HCT116 (cell line): ENCODE results near the gene P3H4. TPM values are rescaled to one million over a fixed set of nuclear protein-coding genes. Genes with fewer than 3 reads are reported as not detected.

Source experiments
- ATAC-seq: fragments of 200-7000 bp; cut with Tn5 transposase; 2 replicates; pipeline ENCODE4 v1.9.1; 2020; ENCODE audit warnings: mild to moderate bottlenecking, moderate library complexity
- BruUV-seq: library from RNA; stranded (reverse); fragments of 400-500 nt; replicated peaks from 2 replicates; lab custom pipeline; 2021; lab: Mats Ljungman, UMichigan
- CTCF ChIA-PET: fragments of 300-600 bp; sonication (Branson Sonifier 250); formaldehyde crosslinking; loops from one replicate; lab custom pipeline; 2021; ENCODE audit warnings: antibody characterized with exemption; lab: Charles Lee
- POLR2A ChIA-PET: fragments of 300-600, 350-600 bp; sonication (Branson Sonifier 250); formaldehyde crosslinking; loops from one replicate; lab custom pipeline; 2021; ENCODE audit warnings: antibody characterized with exemption; lab: Charles Lee
- RAD21 ChIA-PET, 2 experiments: fragments of 300-600 bp; sonication (Branson Sonifier 250); formaldehyde crosslinking; loops; one replicate each; lab custom pipeline; 2023; ENCODE audit warnings: low total read pairs in 2 of 2; ENCODE audit not compliant: uncharacterized antibody in 2 of 2, unreplicated experiment in 2 of 2, low non-redundant PET in 1 of 2; lab: Charles Lee
- DNase-seq: peaks from one replicate; pipeline ENCODE4 v3.0.0-alpha.2; 2010; ENCODE audit warnings: low read depth, low spot score
- H2AFZ ChIP-seq: fragments of 200-600 bp; shearing (Covaris generic), sonication (generic); 2 replicates; pipeline ENCODE4 v1.6.1; 2017; ENCODE audit warnings: low read depth, mixed run types, mixed read lengths, antibody characterized with exemption, low read length; ENCODE audit not compliant: poor library complexity, severe bottlenecking
- H3K27ac ChIP-seq: 2 replicates; pipeline ENCODE4 v1.5.1; 2012; ENCODE audit warnings: low read depth, low read length
- H3K27me3 ChIP-seq: fragments of 200-600 bp; sonication (generic); 2 replicates; pipeline ENCODE4 v1.6.1; 2016; ENCODE audit warnings: mixed run types, low read length, mixed read lengths; ENCODE audit not compliant: insufficient read depth
- H3K36me3 ChIP-seq, 2 experiments: fragments of 200-500 bp in 1 of 2; fragments of 200-600 bp in 1 of 2; sonication (Bioruptor generic) in 1 of 2; sonication (generic) in 1 of 2; 2 replicates each; pipeline versions ENCODE4 v1.5.1 to v1.6.1; 2014 to 2016; ENCODE audit warnings: low read length in 2 of 2, inconsistent platforms in 1 of 2, mixed read lengths in 1 of 2, mixed run types in 1 of 2; ENCODE audit not compliant: insufficient read depth in 2 of 2, control insufficient read depth in 1 of 2
- H3K4me1 ChIP-seq, 2 experiments: fragments of 200-600 bp in 1 of 2; sonication (generic) in 1 of 2; 2 replicates each; pipeline versions ENCODE4 v1.5.1 to v1.6.1; 2012 to 2017; ENCODE audit warnings: low read length in 2 of 2, inconsistent platforms in 1 of 2, mild to moderate bottlenecking in 1 of 2, mixed read lengths in 1 of 2, mixed run types in 1 of 2, moderate library complexity in 1 of 2; ENCODE audit not compliant: insufficient read depth in 2 of 2, control insufficient read depth in 1 of 2
- H3K4me2 ChIP-seq: fragments of 200-600 bp; sonication (generic); 2 replicates; pipeline ENCODE4 v1.6.1; 2017; ENCODE audit warnings: mixed run types, low read length, mixed read lengths
- H3K4me3 ChIP-seq, 2 experiments: fragments of 200-600 bp in 1 of 2; sonication (generic) in 1 of 2; replicated peaks in 1 of 2; 2 replicates each; pipeline ENCODE4 v1.5.1; 2011 to 2016; ENCODE audit warnings: low read length in 2 of 2, control low read depth in 1 of 2, low read depth in 1 of 2, mild to moderate bottlenecking in 1 of 2, mixed read lengths in 1 of 2, mixed run types in 1 of 2
- H3K79me2 ChIP-seq: fragments of 200-600 bp; sonication (generic); 2 replicates; pipeline ENCODE4 v1.6.1; 2017; ENCODE audit warnings: mild to moderate bottlenecking, mixed run types, low read length, moderate library complexity, mixed read lengths; ENCODE audit not compliant: insufficient read depth
- H3K9ac ChIP-seq: fragments of 200-600 bp; sonication (generic); 2 replicates; pipeline ENCODE4 v1.6.1; 2016; ENCODE audit warnings: low read length, mixed read lengths
- H3K9me2 ChIP-seq: fragments of 200-600 bp; sonication (generic), shearing (Covaris generic); 2 replicates; pipeline ENCODE4 v1.6.1; 2017; ENCODE audit warnings: mixed run types, mild to moderate bottlenecking, moderate library complexity; ENCODE audit not compliant: insufficient read depth
- H3K9me3 ChIP-seq, 2 experiments: fragments of 200-500 bp in 1 of 2; fragments of 200-600 bp in 1 of 2; sonication (Bioruptor generic) in 1 of 2; sonication (generic) in 1 of 2; 2 replicates each; pipeline ENCODE4 v1.6.1; 2014 to 2017; ENCODE audit warnings: low read length in 2 of 2, mixed read lengths in 2 of 2, inconsistent platforms in 1 of 2, low read depth in 1 of 2, mild to moderate bottlenecking in 1 of 2, mixed run types in 1 of 2, moderate library complexity in 1 of 2; ENCODE audit not compliant: control insufficient read depth in 1 of 2, insufficient read depth in 1 of 2
- H4K20me1 ChIP-seq: fragments of 200-600 bp; sonication (generic), shearing (Covaris generic); 2 replicates; pipeline ENCODE4 v1.6.1; 2017; ENCODE audit warnings: mixed run types, mild to moderate bottlenecking, moderate library complexity; ENCODE audit not compliant: insufficient read depth
- CBX3 ChIP-seq: IDR thresholded peaks from 2 replicates; pipeline ENCODE4 v1.6.1; 2012; ENCODE audit warnings: low read depth
- CEBPB ChIP-seq: IDR thresholded peaks from 2 replicates; pipeline ENCODE4 v1.6.1; 2012; ENCODE audit warnings: low read depth
- EGR1 ChIP-seq: IDR thresholded peaks from 2 replicates; pipeline ENCODE4 v1.6.1; 2012; ENCODE audit warnings: low read depth
- ELF1 ChIP-seq: IDR thresholded peaks from 2 replicates; pipeline ENCODE4 v1.6.1; 2012; ENCODE audit warnings: low read depth, borderline replicate concordance
- EZH2 ChIP-seq: fragments of 200-600 bp; sonication (generic); IDR thresholded peaks from 2 replicates; pipeline ENCODE4 v1.6.1; 2017; ENCODE audit warnings: antibody characterized with exemption, mixed run types
- EZH2phosphoT487 ChIP-seq: fragments of 200-600 bp; IDR thresholded peaks from 2 replicates; pipeline ENCODE4 v1.6.1; 2018; ENCODE audit warnings: antibody characterized with exemption, borderline replicate concordance
- JUND ChIP-seq: IDR thresholded peaks from 2 replicates; pipeline ENCODE4 v1.6.1; 2012
- POLR2AphosphoS5 ChIP-seq: IDR thresholded peaks from 2 replicates; pipeline ENCODE4 v1.6.1; 2011; ENCODE audit warnings: mild to moderate bottlenecking, low read depth, low read length, moderate library complexity
- RAD21 ChIP-seq: IDR thresholded peaks from 2 replicates; pipeline ENCODE4 v1.6.1; 2012; ENCODE audit warnings: low read depth, mild to moderate bottlenecking
- SP1 ChIP-seq: IDR thresholded peaks from 2 replicates; pipeline ENCODE4 v1.6.1; 2012; ENCODE audit warnings: low read depth
- SRF ChIP-seq: IDR thresholded peaks from 2 replicates; pipeline ENCODE4 v1.6.1; 2012; ENCODE audit warnings: low read depth
- YY1 ChIP-seq: IDR thresholded peaks from 2 replicates; pipeline ENCODE4 v1.6.1; 2011; ENCODE audit warnings: low read length, low read depth, moderate library complexity, mild to moderate bottlenecking; ENCODE audit not compliant: insufficient replicate concordance; ENCODE audit errors: extremely low read depth
- ZFX ChIP-seq: fragments of 450-650 bp; IDR thresholded peaks from 2 replicates; pipeline ENCODE4 v1.6.1; 2017
- ZNF274 ChIP-seq: fragments of 200-500 bp; sonication (Bioruptor generic); IDR thresholded peaks from 2 replicates; pipeline ENCODE4 v1.6.1; 2014; ENCODE audit warnings: mild to moderate bottlenecking, low read depth, low read length, inconsistent platforms
- intact Hi-C: fragments of 100-400 bp; cut with micrococcal nuclease; formaldehyde crosslinking; loops from 2 replicates; pipeline ENCODE4 v1.10.0; 2022
- total RNA-seq: library from RNA; stranded (reverse); gene quantifications from one replicate; pipeline ENCODE4 v1.2.1, GENCODE V29; 2021; ENCODE audit not compliant: unreplicated experiment
- TF ChIP-seq, protein P1 (sequence below): IDR thresholded peaks from 2 replicates; pipeline ENCODE4 v1.6.1; 2012
- TF ChIP-seq, protein P2 (sequence below): IDR thresholded peaks from 2 replicates; pipeline ENCODE4 v1.6.1; 2012
- TF ChIP-seq, protein P3 (sequence below): IDR thresholded peaks from 2 replicates; pipeline ENCODE4 v1.6.1; 2011; ENCODE audit warnings: mild to moderate bottlenecking, low read length, moderate library complexity; ENCODE audit not compliant: insufficient replicate concordance; ENCODE audit errors: extremely low read depth

Gene P3H4
- total RNA-seq, 1 experiment from 2014 or later: 23.4 TPM

DNA sequence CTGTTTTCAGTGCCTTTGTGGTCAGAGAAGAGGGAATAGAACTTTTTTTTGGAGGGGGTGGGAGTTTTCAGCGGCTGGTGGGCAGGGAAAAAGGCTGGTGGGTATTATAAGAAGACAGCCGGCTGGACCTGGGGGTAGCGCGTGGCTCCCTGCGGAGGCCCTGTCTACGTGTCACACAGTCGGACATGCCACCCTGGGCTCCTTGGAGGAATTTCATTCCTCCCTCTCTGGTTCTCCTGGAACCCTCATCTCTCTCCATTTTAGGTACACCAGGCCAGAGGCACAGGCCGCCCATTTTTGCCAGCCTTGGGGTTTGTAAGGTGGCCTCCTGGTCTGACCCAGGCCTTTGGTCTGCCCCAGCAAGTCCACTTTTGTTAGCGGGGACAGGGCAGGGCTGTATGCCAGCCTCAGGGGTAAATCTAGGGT lies 2.0 kb upstream of the P3H4 start:
- BruUV-seq: TSS peak; percentile 68
- H3K27ac ChIP-seq: peak overlapping the region; percentile 97
- H3K27me3 ChIP-seq: no peaks in the 10 kb centered on the region
- RAD21 ChIA-PET: no interaction called here
- ATAC-seq (no peak), DNase-seq (no peak)
- H4K20me1 ChIP-seq: no peaks in the 10 kb centered on the region
- TF ChIP-seq SRF (no peak), EGR1 (no peak)
- TF ChIP-seq, protein P1, sequence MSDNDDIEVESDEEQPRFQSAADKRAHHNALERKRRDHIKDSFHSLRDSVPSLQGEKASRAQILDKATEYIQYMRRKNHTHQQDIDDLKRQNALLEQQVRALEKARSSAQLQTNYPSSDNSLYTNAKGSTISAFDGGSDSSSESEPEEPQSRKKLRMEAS: no peak
- H3K9ac ChIP-seq: peak overlapping the region; percentile 71
- intact Hi-C loops: no loop called here
- H2AFZ ChIP-seq: no peak overlapping the region
- H3K79me2 ChIP-seq: peaks cover 30% of the 10 kb centered on the region; the same call in 1 of the 2 replicates
- POLR2A ChIA-PET: no interaction called here
- H3K9me2 ChIP-seq: no peaks in the 10 kb centered on the region
- CTCF ChIA-PET: no interaction called here
- no peaks in the 10 kb centered on the region; a peak in 1 of 4 replicates for H3K36me3 ChIP-seq
- peaks cover 10 to 41% of the 10 kb centered on the region in 2 experiments; a peak in 3 of 4 replicates for H3K4me1 ChIP-seq
- H3K9me3 ChIP-seq: no peaks in the 10 kb centered on the region
- peak overlapping the region; percentile 66 to 72 for H3K4me3 ChIP-seq
- peak overlapping the region; percentile 99 for H3K4me2 ChIP-seq

DNA sequence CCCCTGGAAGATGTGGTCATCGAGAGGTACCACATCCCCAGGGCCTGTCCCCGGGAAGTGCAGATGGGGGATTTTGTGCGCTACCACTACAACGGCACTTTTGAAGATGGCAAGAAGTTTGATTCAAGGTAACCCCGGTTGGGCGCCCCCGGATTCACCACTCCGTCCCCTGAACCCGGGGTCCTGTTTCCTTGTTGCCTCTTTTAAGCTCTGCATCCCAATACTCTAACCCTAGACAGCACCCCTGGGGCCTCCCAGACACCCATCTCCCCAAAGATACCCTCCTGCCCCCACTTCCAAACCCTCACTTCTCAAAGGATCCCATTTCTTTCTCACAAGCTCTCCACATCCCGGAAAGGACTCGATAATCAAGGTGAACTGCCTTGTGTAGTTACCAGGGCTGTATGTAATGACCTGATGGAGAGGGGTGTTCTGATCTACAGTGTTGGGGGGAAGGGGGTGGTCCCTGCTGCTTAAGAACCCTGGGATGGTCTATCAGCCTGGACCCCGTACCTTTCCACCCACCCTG lies 1.5 kb upstream of the P3H4 start:
- ChIA-PET CTCF (no interaction called here), RAD21 (no interaction called here)
- Histone ChIP-seq H2AFZ (no peak overlapping the region), H3K9ac (peak overlapping the region; percentile 71), H3K27ac (peak overlapping the region; percentile 97), H3K4me1 (peaks cover 10 to 41% of the 10 kb centered on the region in 2 experiments; a peak in 3 of 4 replicates)
- intact Hi-C loops: no loop called here
- no peak for TF ChIP-seq YY1
- no peak for TF ChIP-seq ELF1
- no peak for TF ChIP-seq ZNF274
- TF ChIP-seq, protein P1: no peak
- TF ChIP-seq, protein P2, sequence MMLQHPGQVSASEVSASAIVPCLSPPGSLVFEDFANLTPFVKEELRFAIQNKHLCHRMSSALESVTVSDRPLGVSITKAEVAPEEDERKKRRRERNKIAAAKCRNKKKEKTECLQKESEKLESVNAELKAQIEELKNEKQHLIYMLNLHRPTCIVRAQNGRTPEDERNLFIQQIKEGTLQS: no peak
- TF ChIP-seq SP1: no peak
- TF ChIP-seq RAD21: no peak
- TF ChIP-seq JUND: no peak
- TF ChIP-seq ZFX: no peak
- no peak for TF ChIP-seq POLR2AphosphoS5
- no peak for TF ChIP-seq CBX3
- TF ChIP-seq, protein P3, sequence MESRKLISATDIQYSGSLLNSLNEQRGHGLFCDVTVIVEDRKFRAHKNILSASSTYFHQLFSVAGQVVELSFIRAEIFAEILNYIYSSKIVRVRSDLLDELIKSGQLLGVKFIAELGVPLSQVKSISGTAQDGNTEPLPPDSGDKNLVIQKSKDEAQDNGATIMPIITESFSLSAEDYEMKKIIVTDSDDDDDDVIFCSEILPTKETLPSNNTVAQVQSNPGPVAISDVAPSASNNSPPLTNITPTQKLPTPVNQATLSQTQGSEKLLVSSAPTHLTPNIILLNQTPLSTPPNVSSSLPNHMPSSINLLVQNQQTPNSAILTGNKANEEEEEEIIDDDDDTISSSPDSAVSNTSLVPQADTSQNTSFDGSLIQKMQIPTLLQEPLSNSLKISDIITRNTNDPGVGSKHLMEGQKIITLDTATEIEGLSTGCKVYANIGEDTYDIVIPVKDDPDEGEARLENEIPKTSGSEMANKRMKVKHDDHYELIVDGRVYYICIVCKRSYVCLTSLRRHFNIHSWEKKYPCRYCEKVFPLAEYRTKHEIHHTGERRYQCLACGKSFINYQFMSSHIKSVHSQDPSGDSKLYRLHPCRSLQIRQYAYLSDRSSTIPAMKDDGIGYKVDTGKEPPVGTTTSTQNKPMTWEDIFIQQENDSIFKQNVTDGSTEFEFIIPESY: no peak
- no peak for TF ChIP-seq SRF
- TF ChIP-seq CEBPB: no peak
- no peak for TF ChIP-seq EZH2phosphoT487
- TF ChIP-seq EGR1: no peak
- no peak for TF ChIP-seq EZH2
- TF ChIP-seq, all 23 proteins: peak for 0
- Histone ChIP-seq H3K79me2 (peaks cover 30% of the 10 kb centered on the region; the same call in 1 of the 2 replicates), H3K36me3 (no peaks in the 10 kb centered on the region; a peak in 1 of 4 replicates), H3K4me2 (peak overlapping the region; percentile 99), H3K9me3 (no peaks in the 10 kb centered on the region), H3K9me2 (no peaks in the 10 kb centered on the region), H4K20me1 (no peaks in the 10 kb centered on the region), H3K4me3 (peak overlapping the region; percentile 66 to 72), H3K27me3 (no peaks in the 10 kb centered on the region)
- DNase-seq (no peak), ATAC-seq (peak; percentile 0; the same call in 1 of the 2 replicates)
- BruUV-seq: no TSS peak
- POLR2A ChIA-PET: interaction anchor here (2.7 kb wide), 1 partner anchor 27 kb away, joined by 11 read pairs; the partner anchor contains the start of gene JUP
